HG02571 (cell line): ENCODE measurements around the gene CAD.

Experiments used
- ATAC-seq: cut with Tn5 transposase; IDR thresholded peaks from one replicate; pipeline ENCODE4 v1.9.1; 2021; ENCODE audit warnings: mild to moderate bottlenecking, moderate library complexity; ENCODE audit not compliant: unreplicated experiment

Gene CAD

GRCh38 chr2:27222407-27222806 lies 5.2 kb downstream of the CAD start:
- no peak for ATAC-seq

- ATAC-seq: no peak
Observed at GRCh38 chr2:27223416-27223815, 6.2 kb downstream of the CAD start.

DNA sequence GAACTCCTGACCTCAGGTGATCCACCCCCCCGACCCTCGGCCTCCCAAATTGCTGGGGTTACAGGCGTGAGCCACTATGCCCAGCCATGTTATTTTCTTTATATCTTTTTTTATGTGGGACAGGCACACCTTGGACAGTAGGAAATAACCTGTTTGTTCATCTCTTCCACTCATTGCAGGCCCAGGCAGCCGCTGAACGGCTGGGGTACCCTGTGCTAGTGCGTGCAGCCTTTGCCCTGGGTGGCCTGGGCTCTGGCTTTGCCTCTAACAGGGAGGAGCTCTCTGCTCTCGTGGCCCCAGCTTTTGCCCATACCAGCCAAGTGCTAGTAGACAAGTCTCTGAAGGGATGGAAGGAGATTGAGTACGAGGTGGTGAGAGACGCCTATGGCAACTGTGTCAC lies 8.4 kb downstream of the CAD start:
- no peak for ATAC-seq

- ATAC-seq: no peak
Observed at GRCh38 chr2:27227501-27227900, 10.3 kb downstream of the CAD start.

- ATAC-seq: no peak
Observed at GRCh38 chr2:27231921-27232320, 14.8 kb downstream of the CAD start.

GRCh38 chr2:27233341-27233740 lies 16.2 kb downstream of the CAD start:
- ATAC-seq: no peak

- no peak for ATAC-seq
Observed at GRCh38 chr2:27236136-27236535, 19.0 kb downstream of the CAD start.

GRCh38 chr2:27236626-27237025 lies 19.5 kb downstream of the CAD start:
- ATAC-seq: no peak

GRCh38 chr2:27237341-27237945 lies 20.3 kb downstream of the CAD start:
- ATAC-seq: no peak

DNA sequence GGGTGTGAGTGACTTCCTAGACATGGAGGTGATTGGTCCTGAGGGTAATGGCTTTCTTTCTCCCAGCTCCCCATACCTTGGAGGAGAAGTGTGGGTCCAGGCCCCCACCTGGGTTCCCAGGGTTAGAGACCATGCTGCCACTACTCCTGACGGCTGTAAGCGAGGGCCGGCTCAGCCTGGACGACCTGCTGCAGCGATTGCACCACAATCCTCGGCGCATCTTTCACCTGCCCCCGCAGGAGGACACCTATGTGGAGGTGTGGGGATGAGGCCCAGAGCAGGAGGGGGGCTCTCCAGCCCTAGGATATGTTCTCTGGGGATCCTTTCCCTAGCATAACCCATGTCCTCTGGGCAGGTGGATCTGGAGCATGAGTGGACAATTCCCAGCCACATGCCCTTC lies 21.8 kb downstream of the CAD start:
- ATAC-seq: no peak

DNA sequence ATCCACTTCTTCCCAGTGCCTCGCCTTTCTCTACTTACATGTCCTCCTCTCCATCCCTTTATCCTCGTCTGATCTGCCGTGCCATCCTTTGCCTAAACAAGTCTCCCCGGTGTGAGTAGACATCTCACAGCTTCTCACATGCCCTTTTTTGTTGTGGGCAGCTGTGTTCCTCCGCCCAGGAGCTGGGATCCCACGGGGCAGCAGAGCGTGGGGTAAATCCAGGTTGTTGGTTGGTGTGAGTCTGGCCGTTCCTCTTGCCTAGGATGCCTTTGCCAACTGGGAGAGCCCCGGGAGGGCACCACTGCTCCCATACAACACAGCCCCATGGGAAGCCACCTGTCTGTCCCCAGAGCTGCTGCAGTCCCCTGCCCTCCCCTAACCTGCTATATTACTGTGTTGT lies 23.2 kb downstream of the CAD start:
- no peak for ATAC-seq

- no peak for ATAC-seq
Observed at GRCh38 chr2:27241761-27242613, 24.8 kb downstream of the CAD start.

- no peak for ATAC-seq
Observed at GRCh38 chr2:27242614-27242951, 25.4 kb downstream of the CAD start.

GRCh38 chr2:27243391-27244130 lies 26.4 kb downstream of the CAD start:
- no peak for ATAC-seq

DNA sequence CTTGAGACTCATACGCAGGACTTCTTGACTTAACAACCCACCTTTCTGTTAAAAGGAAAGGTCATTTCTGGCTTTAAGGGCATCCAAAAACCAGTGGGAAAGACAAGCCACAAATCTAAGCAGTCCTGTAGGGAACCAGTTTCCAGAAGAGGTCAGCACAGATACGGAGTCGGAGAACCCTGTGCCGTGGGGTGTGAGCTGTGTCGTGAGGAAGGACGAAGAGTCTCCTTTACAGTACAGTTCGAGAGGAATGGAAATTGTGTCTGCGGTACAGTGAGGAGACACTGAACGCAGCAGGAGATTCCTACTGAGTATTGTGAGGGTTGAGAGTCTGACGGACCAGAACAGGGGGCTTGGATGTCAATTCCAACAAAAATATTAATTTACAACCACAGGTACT lies 27.9 kb downstream of the CAD start:
- ATAC-seq: no peak

- ATAC-seq: no peak
Observed at GRCh38 chr2:27245626-27246025, 28.5 kb downstream of the CAD start.

DNA sequence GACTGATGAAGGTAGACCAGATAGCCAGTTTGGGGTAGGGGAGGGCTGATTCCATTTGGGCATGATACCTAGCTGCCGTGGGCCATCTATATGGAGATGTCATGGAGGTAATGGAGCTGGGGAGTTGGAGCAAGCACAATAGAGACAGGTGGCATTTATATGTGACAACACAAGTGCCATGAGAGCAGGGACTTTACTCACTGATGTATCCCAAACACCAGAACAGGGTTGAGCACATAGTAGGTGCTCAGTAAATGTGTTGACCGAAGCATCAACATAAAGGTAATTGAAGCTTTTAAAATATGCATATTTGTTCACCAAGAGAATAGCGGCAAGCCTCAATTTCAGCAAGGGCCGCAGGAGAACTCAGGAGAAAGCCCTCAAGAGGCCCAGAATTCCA lies 30.7 kb downstream of the CAD start:
- no peak for ATAC-seq

DNA sequence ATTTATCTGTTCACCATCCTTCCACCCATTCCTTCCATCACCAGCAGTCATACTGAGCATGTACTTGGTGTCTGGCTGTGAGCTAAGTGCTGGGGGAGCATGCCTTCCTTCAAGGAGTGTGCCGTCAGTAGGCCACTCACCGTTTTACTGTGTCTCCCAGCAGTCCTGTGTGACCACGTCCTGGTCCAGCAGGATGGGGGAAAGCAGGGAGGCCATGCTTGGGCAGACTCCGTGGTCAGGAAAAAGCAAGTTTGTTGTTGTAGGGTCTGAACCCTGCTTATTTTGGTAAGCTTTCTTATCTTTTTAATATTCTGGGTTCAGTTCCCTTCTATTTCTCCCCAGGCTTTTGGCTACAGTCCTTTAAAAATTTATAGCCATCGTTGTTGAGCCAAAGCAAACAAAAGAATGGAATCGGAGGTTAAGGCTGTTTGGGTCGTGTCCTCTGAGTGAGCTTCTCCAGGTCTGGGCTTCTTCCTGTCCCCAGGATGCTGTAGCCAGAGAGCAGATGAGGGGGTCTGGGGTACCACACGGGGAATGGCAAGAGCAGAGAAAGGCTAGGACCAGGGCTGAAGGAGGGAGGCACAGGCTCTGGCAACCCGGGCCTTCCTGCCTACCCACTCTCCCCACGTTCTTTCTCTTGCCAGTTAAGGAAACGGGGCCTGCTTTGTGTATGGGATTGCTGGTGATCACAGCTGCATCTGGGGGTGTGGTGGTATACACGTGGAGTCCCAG lies 32.2 kb downstream of the CAD start:
- ATAC-seq: no peak

DNA sequence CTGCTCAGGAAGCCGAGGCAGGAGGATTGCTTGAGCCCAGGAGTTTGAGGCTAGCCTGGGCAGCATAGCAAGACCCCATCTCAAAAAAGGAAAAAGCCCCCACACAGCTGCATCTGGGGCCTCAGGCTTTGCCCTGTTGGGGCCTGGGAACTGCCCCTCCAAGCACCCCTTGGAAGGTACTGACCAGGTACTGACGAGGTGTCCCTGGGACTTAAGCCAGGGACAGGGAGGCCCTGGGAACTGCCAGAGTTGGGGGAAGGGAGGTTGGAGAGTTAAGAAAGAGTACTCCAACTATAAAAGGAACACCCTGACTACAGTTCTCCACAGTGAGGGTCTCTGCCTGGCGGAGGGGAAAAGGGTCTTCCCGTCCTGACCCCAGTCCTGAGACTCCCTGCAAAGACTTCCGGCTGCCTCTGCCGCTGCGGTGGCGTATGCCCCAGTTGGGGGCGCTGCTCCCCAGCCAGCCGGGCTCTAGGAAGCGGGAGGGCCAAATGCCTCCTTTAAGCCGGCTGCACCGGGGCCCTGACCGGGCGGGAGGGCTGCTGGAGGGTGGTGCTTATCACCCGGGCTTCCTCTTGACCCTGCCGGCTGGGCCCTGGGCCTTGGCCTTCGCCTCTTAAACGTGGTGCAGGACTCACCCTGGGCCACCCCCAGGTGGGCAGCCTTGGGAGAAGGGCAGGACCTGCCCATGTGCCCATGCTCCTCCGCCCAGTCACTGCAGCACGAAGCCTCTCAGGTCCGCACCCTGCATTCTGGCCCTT lies 32.9 kb downstream of the CAD start:
- no peak for ATAC-seq

DNA sequence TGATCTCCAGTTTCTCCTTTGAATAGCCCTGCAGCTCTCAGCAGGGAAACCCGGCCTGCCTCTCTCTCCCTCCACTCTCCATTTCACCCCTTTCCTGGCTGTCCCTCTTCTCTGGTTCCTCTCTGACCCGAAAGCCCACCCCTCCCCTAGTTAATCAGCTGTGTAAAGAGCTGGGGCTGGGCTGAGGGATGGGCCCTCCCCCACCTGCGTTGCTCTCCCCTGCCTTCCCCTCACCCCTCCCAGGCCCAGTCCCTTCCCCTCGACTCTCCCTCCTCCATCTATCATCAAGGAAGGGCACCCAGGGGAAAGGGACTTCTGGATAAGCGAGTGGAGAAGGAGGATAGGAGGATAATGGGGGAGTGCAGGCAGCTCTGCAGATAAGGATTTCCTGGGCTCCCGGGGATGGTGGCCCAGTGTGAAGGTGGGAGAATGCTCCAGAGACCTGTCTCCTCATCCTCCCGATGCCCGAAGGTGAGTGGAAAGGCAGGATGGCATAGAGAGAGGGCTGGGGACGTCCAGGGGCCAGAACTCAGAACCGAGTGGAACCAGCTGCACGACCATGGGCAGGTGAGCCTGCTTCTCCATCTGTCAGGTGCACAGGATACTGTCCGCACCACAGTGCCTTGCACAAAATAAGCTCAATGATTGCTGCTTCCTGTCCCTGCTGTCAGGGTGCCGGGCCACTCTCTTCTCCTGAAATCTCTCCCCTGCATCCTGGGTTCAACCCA lies 33.6 kb downstream of the CAD start:
- ATAC-seq: no peak
